PFSK-1 (cell line): ENCODE measurements around the gene LSP1.

Experiments used
- FOXP2 ChIP-seq: optimal IDR thresholded peaks from 2 replicates; pipeline ENCODE3; 2011; ENCODE audit warnings: borderline replicate concordance, control low read depth, inconsistent platforms; ENCODE audit not compliant: insufficient read depth; ENCODE audit errors: extremely low read length, extremely low read depth
- POLR2AphosphoS5 ChIP-seq: IDR thresholded peaks from 2 replicates; pipeline ENCODE4 v1.6.1; 2012; ENCODE audit warnings: low read depth, mild to moderate bottlenecking, control low read depth, low read length, moderate library complexity
- SIN3A ChIP-seq: IDR thresholded peaks from 2 replicates; pipeline ENCODE4 v1.6.1; 2012; ENCODE audit warnings: mild to moderate bottlenecking, low read length, moderate library complexity, borderline replicate concordance; ENCODE audit not compliant: insufficient read depth
- TAF1 ChIP-seq: IDR thresholded peaks from 2 replicates; pipeline ENCODE4 v1.6.1; 2012; ENCODE audit warnings: low read length, control low read depth, borderline replicate concordance; ENCODE audit not compliant: insufficient read depth
- TF ChIP-seq, protein P1 (sequence below), 2 experiments: IDR thresholded peaks; 2 replicates each; pipeline versions ENCODE4 v1.6.1 to v1.8.0; 2011 to 2012; ENCODE audit warnings: low read depth in 2 of 2, low read length in 2 of 2, control low read depth in 1 of 2, inconsistent platforms in 1 of 2, mild to moderate bottlenecking in 1 of 2, moderate library complexity in 1 of 2; ENCODE audit not compliant: insufficient read depth in 1 of 2

DNA sequence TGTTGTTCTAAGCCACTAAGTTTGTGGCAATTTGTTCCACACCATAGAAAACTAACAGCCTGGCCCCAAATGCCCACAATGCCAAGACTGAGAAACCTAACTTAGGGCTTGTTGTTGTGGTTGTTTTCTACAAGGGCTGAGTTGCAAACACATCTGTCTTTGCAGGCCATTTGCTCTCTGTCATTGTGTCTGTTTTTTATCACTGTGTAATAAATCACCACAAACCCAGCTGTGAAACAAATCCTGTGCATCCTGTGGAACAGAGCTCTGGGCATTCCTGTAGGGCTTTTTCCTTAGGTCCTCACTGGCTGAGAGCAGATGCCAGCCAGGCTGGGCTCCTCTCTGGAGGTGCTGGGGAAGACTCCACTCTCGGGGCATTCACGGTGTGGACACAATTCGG lies 33.8 kb upstream of the LSP1 start:
- TF ChIP-seq POLR2AphosphoS5 (no peak), TAF1 (no peak), FOXP2 (no peak), SIN3A (no peak)
- TF ChIP-seq, protein P1, sequence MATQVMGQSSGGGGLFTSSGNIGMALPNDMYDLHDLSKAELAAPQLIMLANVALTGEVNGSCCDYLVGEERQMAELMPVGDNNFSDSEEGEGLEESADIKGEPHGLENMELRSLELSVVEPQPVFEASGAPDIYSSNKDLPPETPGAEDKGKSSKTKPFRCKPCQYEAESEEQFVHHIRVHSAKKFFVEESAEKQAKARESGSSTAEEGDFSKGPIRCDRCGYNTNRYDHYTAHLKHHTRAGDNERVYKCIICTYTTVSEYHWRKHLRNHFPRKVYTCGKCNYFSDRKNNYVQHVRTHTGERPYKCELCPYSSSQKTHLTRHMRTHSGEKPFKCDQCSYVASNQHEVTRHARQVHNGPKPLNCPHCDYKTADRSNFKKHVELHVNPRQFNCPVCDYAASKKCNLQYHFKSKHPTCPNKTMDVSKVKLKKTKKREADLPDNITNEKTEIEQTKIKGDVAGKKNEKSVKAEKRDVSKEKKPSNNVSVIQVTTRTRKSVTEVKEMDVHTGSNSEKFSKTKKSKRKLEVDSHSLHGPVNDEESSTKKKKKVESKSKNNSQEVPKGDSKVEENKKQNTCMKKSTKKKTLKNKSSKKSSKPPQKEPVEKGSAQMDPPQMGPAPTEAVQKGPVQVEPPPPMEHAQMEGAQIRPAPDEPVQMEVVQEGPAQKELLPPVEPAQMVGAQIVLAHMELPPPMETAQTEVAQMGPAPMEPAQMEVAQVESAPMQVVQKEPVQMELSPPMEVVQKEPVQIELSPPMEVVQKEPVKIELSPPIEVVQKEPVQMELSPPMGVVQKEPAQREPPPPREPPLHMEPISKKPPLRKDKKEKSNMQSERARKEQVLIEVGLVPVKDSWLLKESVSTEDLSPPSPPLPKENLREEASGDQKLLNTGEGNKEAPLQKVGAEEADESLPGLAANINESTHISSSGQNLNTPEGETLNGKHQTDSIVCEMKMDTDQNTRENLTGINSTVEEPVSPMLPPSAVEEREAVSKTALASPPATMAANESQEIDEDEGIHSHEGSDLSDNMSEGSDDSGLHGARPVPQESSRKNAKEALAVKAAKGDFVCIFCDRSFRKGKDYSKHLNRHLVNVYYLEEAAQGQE (IDR thresholded peaks at IDR 0.05; ENCODE audit: insufficient read depth in 1 of 2, low read depth in 2 of 2, low read length in 2 of 2), result no peak
